ENCODE measurements around the gene ACAP2. TPM values are rescaled to one million over a fixed set of nuclear protein-coding genes. Genes with fewer than 3 reads are reported as not detected.

Gene ACAP2
- total RNA-seq, 3 donors from 2014 or later (not counting 1 experiment from before 2014, with no cell fraction given), result 103 to 132 (median 128) TPM

DNA sequence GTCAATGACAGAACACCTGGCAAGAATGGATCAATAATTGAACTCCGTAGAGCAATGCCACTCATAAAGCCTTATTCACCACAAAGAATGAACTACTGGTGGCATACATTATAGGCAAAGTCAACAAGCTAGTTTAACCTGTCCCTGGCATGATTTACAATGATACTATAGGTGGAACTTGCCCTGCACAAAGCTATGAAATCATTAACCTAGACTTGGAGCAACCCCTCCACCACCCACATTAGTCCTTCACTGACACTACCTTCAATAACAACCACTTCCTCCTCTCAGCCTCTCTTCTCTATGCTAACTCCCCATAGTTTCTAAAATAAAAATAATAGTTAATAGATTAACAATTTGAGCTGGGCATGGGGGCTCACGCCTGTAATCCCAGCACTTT is 54.4 kb downstream of the ACAP2 start:
- Mint-ChIP-seq H3K36me3 (no peaks in the 10 kb centered on the region), H3K4me1 (peaks cover 46% of the 10 kb centered on the region in 2 donors), H3K9me3 (no peaks in the 10 kb centered on the region), H3K27me3 (ENCODE audit: low read depth in 2 of 2) (no peaks in the 10 kb centered on the region), H3K27ac (no peak overlapping the region), H3K4me3 (no peak overlapping the region)
- H3K27me3 ChIP-seq (ENCODE audit: control insufficient read depth, insufficient read depth, low read length), result no peaks in the 10 kb centered on the region
- H3K9me3 ChIP-seq (ENCODE audit: control insufficient read depth, insufficient read depth, low read length), result no peaks in the 10 kb centered on the region
- DNase-seq (no peak), ATAC-seq (no peak)
- no peak overlapping the region for H3K27ac ChIP-seq (ENCODE audit: low read length)
- TF ChIP-seq, protein P1, sequence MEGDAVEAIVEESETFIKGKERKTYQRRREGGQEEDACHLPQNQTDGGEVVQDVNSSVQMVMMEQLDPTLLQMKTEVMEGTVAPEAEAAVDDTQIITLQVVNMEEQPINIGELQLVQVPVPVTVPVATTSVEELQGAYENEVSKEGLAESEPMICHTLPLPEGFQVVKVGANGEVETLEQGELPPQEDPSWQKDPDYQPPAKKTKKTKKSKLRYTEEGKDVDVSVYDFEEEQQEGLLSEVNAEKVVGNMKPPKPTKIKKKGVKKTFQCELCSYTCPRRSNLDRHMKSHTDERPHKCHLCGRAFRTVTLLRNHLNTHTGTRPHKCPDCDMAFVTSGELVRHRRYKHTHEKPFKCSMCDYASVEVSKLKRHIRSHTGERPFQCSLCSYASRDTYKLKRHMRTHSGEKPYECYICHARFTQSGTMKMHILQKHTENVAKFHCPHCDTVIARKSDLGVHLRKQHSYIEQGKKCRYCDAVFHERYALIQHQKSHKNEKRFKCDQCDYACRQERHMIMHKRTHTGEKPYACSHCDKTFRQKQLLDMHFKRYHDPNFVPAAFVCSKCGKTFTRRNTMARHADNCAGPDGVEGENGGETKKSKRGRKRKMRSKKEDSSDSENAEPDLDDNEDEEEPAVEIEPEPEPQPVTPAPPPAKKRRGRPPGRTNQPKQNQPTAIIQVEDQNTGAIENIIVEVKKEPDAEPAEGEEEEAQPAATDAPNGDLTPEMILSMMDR (IDR thresholded peaks at IDR 0.05), result no peak
- H3K4me3 ChIP-seq (ENCODE audit: low read length), result no peak overlapping the region
- H3K36me3 ChIP-seq (ENCODE audit: control insufficient read depth, insufficient read depth, low read length), result peaks cover 11% of the 10 kb centered on the region
- 88% methylated on average over 2 of the region's 2 CpGs for WGBS (ENCODE audit: insufficient coverage)
- intact Hi-C loops (cut with micrococcal nuclease), result no loop called here
- H3K4me1 ChIP-seq (ENCODE audit: control insufficient read depth, insufficient read depth, low read length), result peaks cover 4% of the 10 kb centered on the region

DNA sequence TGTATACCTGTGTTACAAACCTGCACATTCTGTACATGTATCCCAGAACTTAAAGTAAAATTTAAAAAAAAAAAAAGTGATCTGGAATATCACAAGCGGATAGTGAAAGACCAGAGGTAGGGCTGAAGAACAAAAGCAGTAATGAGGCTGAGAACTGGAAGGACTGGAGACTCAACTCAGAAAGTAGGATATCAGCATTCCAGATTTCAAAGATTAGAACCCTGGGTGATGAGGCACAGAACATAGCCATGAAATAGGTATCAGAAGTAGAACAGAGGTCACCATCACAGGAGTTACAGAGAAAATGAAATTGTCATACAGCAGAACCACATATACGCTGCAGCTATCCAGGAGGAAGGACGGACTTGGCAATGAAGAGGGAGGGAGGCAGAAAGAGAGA is 56.1 kb downstream of the ACAP2 start:
- Histone ChIP-seq H3K4me3 (ENCODE audit: low read length) (no peak overlapping the region), H3K9me3 (ENCODE audit: control insufficient read depth, insufficient read depth, low read length) (no peaks in the 10 kb centered on the region), H3K36me3 (ENCODE audit: control insufficient read depth, insufficient read depth, low read length) (peaks cover 11% of the 10 kb centered on the region), H3K4me1 (ENCODE audit: control insufficient read depth, insufficient read depth, low read length) (no peaks in the 10 kb centered on the region), H3K27ac (ENCODE audit: low read length) (no peak overlapping the region), H3K27me3 (ENCODE audit: control insufficient read depth, insufficient read depth, low read length) (no peaks in the 10 kb centered on the region)
- no peak for ATAC-seq
- Mint-ChIP-seq H3K4me3 (no peak overlapping the region), H3K4me1 (peaks cover 49 to 52% of the 10 kb centered on the region in 2 donors), H3K27me3 (ENCODE audit: low read depth in 2 of 2) (no peaks in the 10 kb centered on the region), H3K27ac (no peak overlapping the region), H3K9me3 (no peaks in the 10 kb centered on the region), H3K36me3 (no peaks in the 10 kb centered on the region)
- no peak for DNase-seq
- WGBS (ENCODE audit: insufficient coverage), result 100% methylated on average over 3 of the region's 3 CpGs
- intact Hi-C loops (cut with micrococcal nuclease), result no loop called here
- TF ChIP-seq, protein P1 (IDR thresholded peaks at IDR 0.05), result no peak

DNA sequence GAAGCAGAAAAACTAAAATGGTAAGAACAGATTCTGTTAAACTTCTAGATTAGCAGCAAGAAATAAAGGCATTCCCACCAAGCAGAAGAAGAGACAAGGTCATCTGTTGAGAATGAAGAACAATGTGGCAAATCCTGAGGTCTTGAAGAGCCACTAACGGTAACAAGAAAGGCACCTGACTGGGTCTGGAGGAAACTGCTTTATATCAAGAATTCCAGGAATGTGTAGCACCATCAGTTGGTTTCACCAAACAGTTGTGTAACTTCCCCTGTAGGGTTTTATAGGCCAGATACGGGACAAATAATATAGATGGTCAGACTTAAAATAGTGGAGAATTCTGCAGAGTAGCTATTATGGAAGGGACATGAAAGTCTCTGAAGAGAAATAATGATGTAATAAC is 57.3 kb downstream of the ACAP2 start:
- 65% methylated on average over 2 of the region's 2 CpGs for WGBS (ENCODE audit: insufficient coverage)
- no peaks in the 10 kb centered on the region for H3K9me3 Mint-ChIP-seq
- Histone ChIP-seq H3K4me1 (ENCODE audit: control insufficient read depth, insufficient read depth, low read length) (no peaks in the 10 kb centered on the region), H3K27ac (ENCODE audit: low read length) (no peak overlapping the region), H3K4me3 (ENCODE audit: low read length) (no peak overlapping the region), H3K9me3 (ENCODE audit: control insufficient read depth, insufficient read depth, low read length) (no peaks in the 10 kb centered on the region), H3K36me3 (ENCODE audit: control insufficient read depth, insufficient read depth, low read length) (peaks cover 14% of the 10 kb centered on the region), H3K27me3 (ENCODE audit: control insufficient read depth, insufficient read depth, low read length) (no peaks in the 10 kb centered on the region)
- ATAC-seq (no peak), DNase-seq (no peak)
- H3K27me3 Mint-ChIP-seq (ENCODE audit: low read depth in 2 of 2), result no peaks in the 10 kb centered on the region
- intact Hi-C loops (cut with micrococcal nuclease), result no loop called here
- H3K4me3 Mint-ChIP-seq, result no peak overlapping the region
- TF ChIP-seq, protein P1 (IDR thresholded peaks at IDR 0.05), result no peak
- peaks cover 61 to 62% of the 10 kb centered on the region in 2 donors for H3K4me1 Mint-ChIP-seq
- H3K27ac Mint-ChIP-seq, result peak overlapping the region; percentile 13 to 29
- no peaks in the 10 kb centered on the region for H3K36me3 Mint-ChIP-seq

DNA sequence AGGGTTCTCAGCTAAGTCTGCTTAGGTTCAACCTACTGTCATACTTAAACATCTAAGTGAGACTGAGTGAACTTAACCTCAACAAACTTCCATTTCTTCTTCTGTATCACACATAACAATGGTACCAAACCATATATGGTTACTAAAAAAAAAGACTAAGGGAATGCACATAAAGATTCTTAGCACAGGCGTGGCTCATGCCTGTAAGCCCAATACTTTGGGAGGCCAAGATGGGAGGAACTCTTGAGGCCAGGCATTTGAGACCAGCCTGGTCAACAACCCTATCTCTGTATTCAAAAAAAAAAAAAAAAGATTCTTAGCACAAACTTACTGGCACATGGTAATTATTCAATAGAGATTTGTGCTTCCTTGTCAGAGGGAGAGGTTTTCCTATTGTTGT is 57.9 kb downstream of the ACAP2 start:
- peaks cover 62 to 63% of the 10 kb centered on the region in 2 donors for H3K4me1 Mint-ChIP-seq

More for the DNA sequence above, 57.9 kb downstream of the ACAP2 start:
- Histone ChIP-seq H3K4me3 (ENCODE audit: low read length) (no peak overlapping the region), H3K27ac (ENCODE audit: low read length) (no peak overlapping the region), H3K4me1 (ENCODE audit: control insufficient read depth, insufficient read depth, low read length) (no peaks in the 10 kb centered on the region), H3K36me3 (ENCODE audit: control insufficient read depth, insufficient read depth, low read length) (peaks cover 12% of the 10 kb centered on the region), H3K9me3 (ENCODE audit: control insufficient read depth, insufficient read depth, low read length) (no peaks in the 10 kb centered on the region), H3K27me3 (ENCODE audit: control insufficient read depth, insufficient read depth, low read length) (no peaks in the 10 kb centered on the region)
- H3K9me3 Mint-ChIP-seq, result no peaks in the 10 kb centered on the region
- ATAC-seq, result no peak
- TF ChIP-seq, protein P1 (IDR thresholded peaks at IDR 0.05), result no peak
- intact Hi-C loops (cut with micrococcal nuclease), result no loop called here
- no peak for DNase-seq
- H3K27ac Mint-ChIP-seq, result peak overlapping the region; percentile 13 to 29
- H3K27me3 Mint-ChIP-seq (ENCODE audit: low read depth in 2 of 2), result no peaks in the 10 kb centered on the region
- H3K36me3 Mint-ChIP-seq, result no peaks in the 10 kb centered on the region
- 92% methylated on average over 1 of the region's 1 CpG for WGBS (ENCODE audit: insufficient coverage)
- no peak overlapping the region for H3K4me3 Mint-ChIP-seq
